Mesenteric fat pad (tissue), 1 donor: ENCODE measurements around the gene KSR1. TPM values are rescaled to one million over a fixed set of nuclear protein-coding genes. Genes with fewer than 3 reads are reported as not detected.
"Not testable (repeated sequence)": the region's sequence is repeated elsewhere in the genome, so short reads cannot be mapped to it uniquely, and the experiment has no call there.

Source experiments
- DNase-seq: peaks from one replicate; pipeline ENCODE4 v3.0.0-alpha.2; 2020; ENCODE audit warnings: low spot score
- total RNA-seq: library from RNA; stranded (reverse); fragmentation: NEBNext Ultra II Directional; extraction: Animal tissue kit (Norgen Biotek cat#: 25700); gene quantifications from one replicate; pipeline ENCODE4 v1.2.1, GENCODE V29; 2021
- donor health status: DM: yes; HTN: yes; CAD: no.

The KSR1 gene
- total RNA-seq, 1 donor from 2014 or later = 38.9 TPM

- not testable (repeated sequence) for DNase-seq
Observed at GRCh38 chr17:27629260-27629659, 173.0 kb downstream of the KSR1 start.

DNA sequence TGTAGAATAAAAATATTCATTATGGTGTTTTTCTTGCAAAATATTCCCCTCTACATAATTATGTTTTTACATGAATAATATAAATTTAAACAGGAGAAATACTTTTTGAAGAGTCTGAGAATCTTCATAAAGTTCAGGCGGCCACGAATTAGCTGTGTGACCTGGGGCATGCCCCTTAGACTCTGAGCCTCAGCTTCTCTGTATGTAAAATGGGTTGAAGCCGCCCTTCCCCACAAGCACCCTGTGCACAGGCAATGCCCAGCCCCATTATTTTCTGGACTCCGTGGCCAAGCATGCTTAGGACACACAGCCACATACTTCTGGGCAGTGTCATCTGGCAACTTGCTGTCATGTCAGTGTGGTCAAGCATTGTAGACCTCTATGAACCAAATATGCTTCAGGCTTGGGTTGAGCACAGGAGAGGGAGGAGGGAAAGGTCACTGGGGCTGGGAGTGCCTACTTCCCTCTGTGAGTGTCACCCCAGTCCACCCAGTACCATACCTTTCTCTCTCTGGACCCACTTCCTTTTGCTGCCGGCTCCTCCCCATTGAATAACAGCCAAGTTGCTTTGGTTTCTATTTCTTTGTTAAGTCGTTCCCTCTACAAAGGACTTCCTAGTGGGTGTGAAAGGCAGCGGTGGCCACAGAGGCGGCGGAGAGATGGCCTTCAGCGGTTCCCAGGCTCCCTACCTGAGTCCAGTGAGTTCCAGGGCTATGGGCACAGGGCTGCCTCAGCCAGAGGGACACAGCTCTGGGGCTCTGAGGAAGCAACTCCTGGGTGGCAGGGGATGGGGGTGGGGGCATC is 174.6 kb downstream of the KSR1 start, which contains the start of gene LGALS9:
Gene LGALS9 (plus strand): TSS at position 582 of the 804 bp plus-strand sequence. CDS start 78 bp downstream, at position 660.
- DNase-seq = no peak

DNA sequence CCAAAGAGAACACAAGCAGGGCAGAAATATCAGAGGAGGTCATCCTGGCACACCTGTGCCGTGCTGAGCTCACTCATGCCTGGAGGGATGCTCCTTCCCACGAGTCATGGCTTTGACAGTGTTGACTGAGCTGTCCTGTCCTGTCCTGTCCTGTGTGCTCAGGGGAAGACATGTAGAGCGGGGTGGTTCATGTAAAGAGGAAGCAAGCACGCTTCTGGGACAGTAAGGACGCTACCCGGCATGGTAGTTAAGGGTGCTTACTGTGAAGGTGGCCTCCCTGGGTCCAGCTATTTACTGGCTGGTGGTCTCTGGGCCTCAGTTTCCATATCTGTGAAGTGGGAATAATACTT is 175.1 kb downstream of the KSR1 start:
- no peak for DNase-seq

DNA sequence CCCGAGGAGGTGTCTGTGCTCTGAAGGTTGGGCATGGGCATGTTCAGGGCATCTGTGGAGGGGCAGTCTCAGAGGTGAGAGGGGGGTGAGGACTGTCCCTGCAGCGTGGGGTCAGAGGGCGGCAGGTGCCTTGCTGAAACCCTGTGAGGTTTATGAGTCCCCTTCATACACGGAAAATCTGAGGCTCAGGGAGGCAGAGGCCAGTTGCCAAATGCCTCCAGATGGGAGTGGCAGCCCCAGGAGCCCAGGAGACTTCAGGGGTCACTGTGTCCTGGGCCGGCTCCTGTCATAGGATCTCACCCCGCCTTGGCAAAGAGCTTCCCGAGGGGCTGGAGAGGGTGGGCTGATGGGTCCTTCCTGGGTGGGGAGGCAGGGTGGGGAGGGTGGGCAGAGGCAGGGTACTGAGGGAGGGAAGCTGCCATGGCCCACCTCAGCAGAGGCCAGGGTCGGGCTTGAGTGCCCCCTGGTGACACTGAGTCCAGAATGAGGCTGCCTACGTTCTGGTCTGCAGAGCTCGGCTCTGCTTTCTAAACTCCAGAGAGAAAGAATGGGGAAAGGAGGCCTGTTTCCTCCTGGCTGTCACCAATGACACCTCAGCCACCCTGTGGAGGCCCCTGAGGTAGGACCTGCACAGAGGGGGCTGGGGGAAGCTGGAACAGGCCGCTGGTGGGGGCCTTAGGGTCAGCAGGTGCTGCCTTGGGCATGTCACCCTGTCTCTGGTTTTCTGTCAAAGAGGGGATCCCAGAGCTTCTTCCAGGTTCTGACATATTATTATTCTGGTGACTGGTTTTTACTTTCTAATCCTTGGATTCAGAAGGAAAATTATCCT is 175.9 kb downstream of the KSR1 start:
- DNase-seq = no peak

GRCh38 chr17:27632766-27633165 is 176.5 kb downstream of the KSR1 start:
- DNase-seq = not testable (repeated sequence)

GRCh38 chr17:27633312-27634025 is 177.2 kb downstream of the KSR1 start:
- no peak for DNase-seq

DNA sequence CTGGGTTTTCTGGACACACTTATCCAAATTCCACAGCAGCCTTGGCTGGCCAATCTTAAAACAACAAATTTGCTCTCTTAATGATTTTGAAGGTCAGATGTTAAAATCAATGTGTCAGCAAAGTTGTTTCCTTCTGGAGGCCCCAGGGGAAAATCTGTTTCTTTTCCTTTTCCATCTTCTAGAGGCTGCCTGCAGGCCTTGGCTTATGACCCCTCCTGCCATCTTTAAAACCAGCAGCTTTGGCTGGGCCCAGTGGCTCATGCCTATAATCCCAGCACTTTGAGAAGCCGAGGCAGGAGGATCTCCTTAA is 177.7 kb downstream of the KSR1 start:
- DNase-seq = no peak

DNA sequence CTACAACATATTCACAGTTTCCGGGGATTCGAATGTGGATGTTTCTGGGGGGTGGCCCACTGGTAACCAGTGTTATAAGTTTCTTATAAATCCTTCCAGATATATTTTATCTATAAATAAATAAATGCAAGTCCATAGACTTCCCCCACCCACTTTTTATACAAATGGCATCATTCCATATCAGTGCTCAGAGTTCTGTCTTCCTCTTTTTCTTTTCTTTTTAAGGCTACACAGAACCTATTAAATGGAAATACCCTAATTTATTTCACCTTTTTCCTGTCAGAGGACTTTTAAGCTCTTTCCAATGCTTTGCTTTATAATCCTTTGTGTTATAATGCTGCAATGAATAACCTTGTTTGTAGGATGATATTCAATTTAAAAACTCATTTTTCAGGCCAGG is 178.5 kb downstream of the KSR1 start:
- no peak for DNase-seq

DNA sequence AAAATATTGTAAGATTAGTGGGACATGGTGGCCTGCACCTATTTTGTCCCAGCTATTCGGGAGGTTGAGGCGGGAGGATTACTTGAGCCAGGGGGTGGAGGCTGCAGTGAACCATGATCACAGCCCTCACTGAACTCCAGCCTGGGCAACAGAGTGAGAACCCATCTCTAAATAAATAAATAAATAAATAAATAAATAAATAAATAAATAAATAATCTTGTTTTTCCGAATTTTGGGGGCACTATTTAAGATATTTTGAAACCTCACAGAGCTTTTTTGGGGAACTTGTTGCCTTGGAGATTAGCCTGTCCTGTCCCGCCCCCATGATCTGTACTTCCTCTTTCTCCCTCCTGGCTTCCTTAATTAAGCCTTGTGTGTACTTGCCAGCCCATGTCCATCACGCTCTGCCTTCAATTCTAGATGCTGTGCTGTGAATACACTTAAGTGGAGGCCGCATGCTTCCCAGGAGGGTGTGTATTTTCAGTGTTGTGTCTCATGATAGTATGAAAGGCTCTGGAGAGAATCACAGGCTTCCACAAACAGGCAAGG is 179.1 kb downstream of the KSR1 start:
- no peak for DNase-seq

DNA sequence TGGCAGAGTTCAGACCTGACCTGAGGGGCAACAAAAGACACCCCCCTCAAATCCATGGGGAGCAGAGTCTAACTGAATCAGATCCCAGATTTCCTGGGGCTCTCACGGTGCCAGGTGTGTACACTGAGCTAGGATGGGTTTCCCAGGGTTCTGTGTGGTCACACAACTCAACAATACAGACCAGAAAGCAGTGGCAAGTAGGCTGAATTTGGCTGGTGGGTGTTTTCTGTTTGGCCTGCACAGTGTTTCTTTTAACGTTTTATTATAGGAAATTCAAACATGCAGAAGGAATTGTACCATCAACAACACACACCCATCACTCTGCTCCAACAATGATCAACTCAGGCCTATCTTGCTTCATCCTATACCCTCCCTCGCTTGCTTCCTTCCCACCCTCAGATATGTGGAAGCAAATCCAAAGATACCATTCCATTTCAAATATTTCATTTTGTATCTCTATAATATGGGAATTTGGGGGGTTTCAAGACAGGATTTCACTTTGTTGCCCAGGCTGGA is 179.8 kb downstream of the KSR1 start:
- DNase-seq = not testable (repeated sequence)

DNA sequence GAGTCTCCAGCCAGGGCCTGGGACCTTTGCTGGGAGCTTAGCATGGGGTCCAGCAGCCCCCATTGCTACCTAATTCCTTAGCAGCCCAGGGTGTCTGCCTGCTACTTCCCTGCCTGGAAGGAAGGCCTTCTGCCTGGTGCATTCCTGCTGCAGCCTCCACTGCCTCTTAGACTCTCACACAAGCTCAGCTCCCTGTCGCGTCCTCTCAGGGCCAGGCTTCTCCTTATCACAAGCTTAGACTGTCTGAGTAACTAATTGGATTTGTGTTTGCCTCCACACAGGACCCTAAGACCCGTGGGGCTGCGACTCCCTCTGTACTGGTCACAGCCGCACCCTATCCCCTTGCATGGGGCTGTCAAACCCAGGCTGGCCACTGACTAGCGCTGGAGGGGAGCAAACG is 181.6 kb downstream of the KSR1 start:
- not testable (repeated sequence) for DNase-seq

- not testable (repeated sequence) for DNase-seq
Observed at GRCh38 chr17:27638415-27638914, 182.2 kb downstream of the KSR1 start.

DNA sequence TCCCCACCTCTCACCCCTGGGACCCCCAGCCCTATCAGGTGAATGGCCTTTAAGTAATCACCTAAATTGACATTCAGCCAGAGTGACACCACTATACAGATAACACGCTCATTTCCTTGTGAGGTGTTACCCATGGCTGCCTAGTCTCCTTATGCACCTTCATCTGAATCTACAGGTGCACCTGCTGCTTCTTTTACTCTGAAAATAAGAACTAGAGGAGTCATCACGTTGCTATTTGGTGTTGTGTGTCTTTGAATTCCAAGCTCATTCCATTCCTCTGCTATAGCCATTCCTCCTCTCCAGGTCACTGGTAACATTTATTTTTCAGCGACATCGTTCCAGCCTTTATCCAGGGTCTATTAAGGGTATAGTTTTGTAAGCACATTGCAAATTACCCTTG is 184.5 kb downstream of the KSR1 start:
- DNase-seq = no peak

DNA sequence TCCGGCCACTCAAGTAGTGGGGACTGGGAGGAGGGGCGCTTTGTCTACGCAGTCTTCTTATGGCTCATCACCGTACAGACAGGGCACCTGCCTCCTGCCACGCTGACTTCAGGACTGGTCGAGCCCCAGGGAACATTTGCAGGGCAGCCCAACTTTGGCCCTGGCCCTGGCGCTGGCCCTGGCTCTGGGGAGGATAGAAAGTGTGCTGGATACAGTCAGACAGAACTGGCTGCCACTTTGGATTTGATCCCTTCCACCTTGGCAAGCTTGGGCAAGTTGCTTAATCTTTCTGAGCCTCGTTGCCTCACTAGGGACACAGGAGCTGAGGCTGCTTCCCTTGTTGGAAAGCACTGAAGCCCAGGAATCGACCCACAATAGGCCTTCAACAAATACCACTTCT is 188.3 kb downstream of the KSR1 start:
- no peak for DNase-seq

DNA sequence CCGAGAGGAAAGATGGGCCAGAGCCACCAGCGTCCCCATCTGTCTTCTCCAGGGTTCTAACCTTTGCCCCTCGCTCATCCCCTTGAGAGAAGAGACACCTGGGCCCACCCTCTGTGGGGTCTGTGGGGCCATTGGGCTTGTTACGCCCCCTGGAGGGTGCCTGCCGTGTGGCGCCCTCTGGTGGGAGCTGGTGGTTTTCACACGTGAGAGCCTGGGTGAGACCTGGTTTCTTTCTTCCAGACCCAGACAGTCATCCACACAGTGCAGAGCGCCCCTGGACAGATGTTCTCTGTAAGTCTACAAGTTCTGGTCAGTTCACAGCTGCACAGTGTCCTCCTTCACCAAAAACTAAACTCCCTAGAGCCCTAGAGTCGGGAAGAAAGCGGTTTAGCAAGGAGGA is 189.4 kb downstream of the KSR1 start:
- DNase-seq = not testable (repeated sequence)

DNA sequence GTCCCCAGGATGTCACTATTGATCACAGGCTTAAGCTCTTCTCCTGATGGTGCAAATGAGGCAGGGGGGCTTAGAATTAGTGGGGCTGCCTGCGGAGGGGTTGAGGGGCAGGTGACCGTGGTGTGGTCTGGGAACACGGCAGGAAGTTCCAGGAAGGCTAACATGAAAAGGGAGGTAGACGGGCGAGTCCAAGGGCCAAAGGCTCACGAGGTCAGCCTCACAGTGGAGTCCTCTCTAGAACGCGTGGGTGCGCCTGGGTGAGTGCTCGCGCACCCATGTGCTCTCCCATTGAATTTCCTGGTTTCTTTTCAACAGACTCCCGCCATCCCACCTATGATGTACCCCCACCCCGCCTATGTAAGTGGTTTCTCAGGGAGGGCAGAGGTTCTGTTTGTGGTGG is 190.0 kb downstream of the KSR1 start:
- DNase-seq = no peak

DNA sequence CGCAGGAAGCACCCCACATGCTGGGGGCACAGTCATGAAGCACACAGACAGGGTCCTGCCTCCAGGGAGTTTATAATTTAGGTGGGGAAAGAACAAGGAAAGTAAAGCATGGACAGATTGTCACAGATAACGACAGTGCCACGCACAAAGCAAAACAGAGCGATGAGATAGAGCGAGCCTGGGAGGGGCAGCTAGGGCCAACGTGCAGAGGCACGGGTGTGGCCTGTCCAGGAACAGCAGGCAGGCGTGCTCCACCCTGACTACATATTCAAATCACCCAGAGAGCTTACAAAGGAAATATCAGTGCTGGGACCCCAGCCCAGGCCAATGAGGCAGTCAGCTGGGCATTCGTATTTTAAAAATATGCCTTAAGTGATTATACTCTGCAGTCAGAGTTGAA is 191.5 kb downstream of the KSR1 start:
- no peak for DNase-seq

DNA sequence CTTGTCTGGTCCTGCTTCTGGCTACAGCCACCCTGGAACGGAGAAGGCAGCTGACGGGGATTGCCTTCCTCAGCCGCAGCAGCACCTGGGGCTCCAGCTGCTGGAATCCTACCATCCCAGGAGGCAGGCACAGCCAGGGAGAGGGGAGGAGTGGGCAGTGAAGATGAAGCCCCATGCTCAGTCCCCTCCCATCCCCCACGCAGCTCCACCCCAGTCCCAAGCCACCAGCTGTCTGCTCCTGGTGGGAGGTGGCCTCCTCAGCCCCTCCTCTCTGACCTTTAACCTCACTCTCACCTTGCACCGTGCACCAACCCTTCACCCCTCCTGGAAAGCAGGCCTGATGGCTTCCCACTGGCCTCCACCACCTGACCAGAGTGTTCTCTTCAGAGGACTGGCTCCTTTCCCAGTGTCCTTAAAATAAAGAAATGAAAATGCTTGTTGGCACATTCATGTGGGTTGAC is 192.9 kb downstream of the KSR1 start:
- DNase-seq = not testable (repeated sequence)

- DNase-seq = no peak
Observed at GRCh38 chr17:27649929-27650328, 193.7 kb downstream of the KSR1 start.

DNA sequence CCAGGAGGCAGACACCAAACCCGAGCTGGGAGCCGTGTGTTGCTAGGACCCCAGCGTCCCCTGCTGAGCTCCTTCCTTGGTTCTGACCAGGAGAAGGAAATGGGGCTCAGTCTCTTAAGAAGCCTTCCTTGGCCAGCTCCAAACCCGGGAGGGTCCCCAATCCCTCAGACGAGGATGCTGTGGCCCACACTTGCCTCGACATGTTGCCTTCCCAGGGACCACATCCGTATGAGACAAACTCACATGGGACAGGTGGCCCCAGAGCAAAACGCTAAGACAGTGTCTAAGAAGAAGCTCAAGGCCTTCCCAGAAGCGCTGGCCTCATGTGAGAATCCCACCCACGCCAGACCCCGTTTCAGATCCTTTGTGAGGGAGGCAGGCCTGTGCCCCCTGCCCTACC is 194.6 kb downstream of the KSR1 start:
- DNase-seq = no peak
